PC-9 (cell line): ENCODE data around the gene ABCA7. TPM values are rescaled to one million over a fixed set of nuclear protein-coding genes. Genes with fewer than 3 reads are reported as not detected.

Source experiments
- BruUV-seq: library from RNA; stranded (reverse); fragments of 400-500 nt; replicated peaks from 2 replicates; lab custom pipeline; 2021; lab: Mats Ljungman, UMichigan
- CTCF ChIA-PET: fragments of 300-600 bp; sonication (Branson Sonifier 250); formaldehyde crosslinking; loops from one replicate; lab custom pipeline; 2022; ENCODE audit warnings: antibody characterized with exemption; lab: Charles Lee
- POLR2A ChIA-PET: fragments of 300-600 bp; sonication (Branson Sonifier 250); formaldehyde crosslinking; loops from one replicate; lab custom pipeline; 2022; ENCODE audit warnings: antibody characterized with exemption; ENCODE audit not compliant: unreplicated experiment; lab: Charles Lee
- DNase-seq, 2 experiments: peaks; one replicate each; pipeline versions ENCODE4 v3.0.0 to v3.0.0-alpha.2; 2015 to 2022; ENCODE audit warnings: mixed read lengths in 1 of 2
- H2AFZ ChIP-seq: fragments of 200-600 bp; sonication (generic); 2 replicates; pipeline ENCODE4 v1.8.1; 2017; ENCODE audit warnings: antibody characterized with exemption
- H3F3A ChIP-seq: fragments of 200-600 bp; sonication (generic); 2 replicates; pipeline ENCODE4 v1.8.1; 2017; ENCODE audit warnings: antibody characterized with exemption, mild to moderate bottlenecking, low read depth; ENCODE audit not compliant: insufficient read depth
- H3K27ac ChIP-seq: fragments of 200-600 bp; sonication (generic); 2 replicates; pipeline ENCODE4 v1.6.1; 2016; ENCODE audit warnings: mixed run types
- H3K27me3 ChIP-seq: fragments of 200-600 bp; sonication (generic); 2 replicates; pipeline ENCODE4 v1.6.1; 2016; ENCODE audit warnings: low read depth, mixed run types; ENCODE audit not compliant: insufficient read depth
- H3K36me3 ChIP-seq: fragments of 200-600 bp; sonication (generic); 2 replicates; pipeline ENCODE4 v1.6.1; 2016; ENCODE audit warnings: low read depth, mixed run types
- H3K4me1 ChIP-seq: fragments of 200-600 bp; sonication (generic); replicated peaks from 2 replicates; pipeline ENCODE4 v1.6.1; 2016; ENCODE audit warnings: mixed run types; ENCODE audit not compliant: insufficient read depth
- H3K4me2 ChIP-seq: fragments of 200-600 bp; sonication (generic); 2 replicates; pipeline ENCODE4 v1.6.1; 2017; ENCODE audit warnings: mixed run types
- H3K4me3 ChIP-seq: fragments of 200-600 bp; sonication (generic); 2 replicates; pipeline ENCODE4 v1.6.1; 2016; ENCODE audit warnings: mixed run types
- H3K79me2 ChIP-seq: fragments of 200-600 bp; sonication (generic); 2 replicates; pipeline ENCODE4 v1.6.1; 2017; ENCODE audit warnings: low read depth, mixed run types
- H3K9me2 ChIP-seq: fragments of 200-600 bp; sonication (generic); 2 replicates; pipeline ENCODE4 v1.8.1; 2017; ENCODE audit warnings: mild to moderate bottlenecking; ENCODE audit not compliant: insufficient read depth
- H3K9me3 ChIP-seq: fragments of 200-600 bp; sonication (generic); 2 replicates; pipeline ENCODE4 v1.8.1; 2016; ENCODE audit warnings: low read depth; ENCODE audit not compliant: insufficient read depth
- H4K20me1 ChIP-seq: fragments of 200-600 bp; sonication (generic); 2 replicates; pipeline ENCODE4 v1.8.1; 2017; ENCODE audit not compliant: insufficient read depth
- EZH2 ChIP-seq: fragments of 200-600 bp; sonication (generic); IDR thresholded peaks from 2 replicates; pipeline ENCODE4 v1.8.0; 2017; ENCODE audit warnings: antibody characterized with exemption, low read depth
- intact Hi-C: fragments of 100-400 bp; cut with micrococcal nuclease; formaldehyde crosslinking; loops from one replicate; pipeline ENCODE4 v1.10.0; 2022; ENCODE audit not compliant: unreplicated experiment
- total RNA-seq: library from RNA; stranded (reverse); gene quantifications from 2 replicates; pipeline ENCODE4 v1.2.3, GENCODE V29; 2021
- TF ChIP-seq, protein P1 (sequence below): fragments of 200-600 bp; sonication (generic); conservative IDR thresholded peaks from 2 replicates; pipeline ENCODE4 v1.6.1; 2017; ENCODE audit warnings: mixed run types, antibody characterized with exemption, mild to moderate bottlenecking, moderate library complexity

The ABCA7 gene
- total RNA-seq, 1 experiment from 2014 or later: 29.9 TPM

DNA sequence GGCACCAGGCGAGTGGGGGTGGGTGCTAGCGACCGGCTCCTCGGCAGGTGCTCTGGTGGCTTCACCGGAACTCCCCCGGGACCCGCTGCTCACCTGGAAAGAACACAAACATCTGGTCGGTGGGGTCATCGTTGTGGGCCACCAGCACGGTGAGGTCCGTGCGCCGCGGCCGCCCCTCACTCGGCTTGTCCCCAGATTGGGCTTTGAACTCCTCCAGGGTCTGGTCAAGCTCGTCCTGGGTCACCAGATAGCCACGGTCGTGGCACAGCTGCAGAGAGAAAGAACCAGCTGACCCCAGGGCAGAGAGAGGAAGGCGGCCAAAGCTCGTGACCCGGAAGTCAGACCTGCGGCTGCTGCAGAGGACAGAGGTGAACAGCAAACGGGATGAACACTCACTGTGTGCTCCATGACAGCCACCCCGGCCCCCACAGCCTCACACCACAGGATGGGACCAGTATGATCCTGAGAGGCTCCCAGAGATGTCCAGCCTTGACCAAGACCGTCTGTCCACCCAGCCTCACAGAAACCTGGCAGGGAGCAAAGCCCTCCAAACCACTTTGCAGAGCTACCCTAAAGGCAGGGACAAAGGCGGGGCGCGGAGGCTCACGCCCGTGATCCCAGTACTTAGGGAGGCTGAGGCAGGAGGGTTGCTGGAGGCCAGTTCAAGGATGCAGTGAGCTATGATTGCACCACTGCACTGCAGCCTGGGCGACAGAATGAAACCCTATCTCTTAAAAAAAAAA lies 54.1 kb downstream of the ABCA7 start:
- no peaks in the 10 kb centered on the region for H3K27me3 ChIP-seq
- no peaks in the 10 kb centered on the region for H3K9me2 ChIP-seq
- H3K79me2 ChIP-seq: peaks cover 32% of the 10 kb centered on the region
- H3F3A ChIP-seq: peaks cover 20% of the 10 kb centered on the region
- peak overlapping the region; percentile 96 for H3K4me3 ChIP-seq
- no peaks in the 10 kb centered on the region for H3K9me3 ChIP-seq
- CTCF ChIA-PET: interaction anchor here (0.7 kb wide), 1 partner anchor 12 kb away, joined by 3 read pairs; no protein-coding TSS in a partner anchor
- no peak for DNase-seq
- TF ChIP-seq, protein P1, sequence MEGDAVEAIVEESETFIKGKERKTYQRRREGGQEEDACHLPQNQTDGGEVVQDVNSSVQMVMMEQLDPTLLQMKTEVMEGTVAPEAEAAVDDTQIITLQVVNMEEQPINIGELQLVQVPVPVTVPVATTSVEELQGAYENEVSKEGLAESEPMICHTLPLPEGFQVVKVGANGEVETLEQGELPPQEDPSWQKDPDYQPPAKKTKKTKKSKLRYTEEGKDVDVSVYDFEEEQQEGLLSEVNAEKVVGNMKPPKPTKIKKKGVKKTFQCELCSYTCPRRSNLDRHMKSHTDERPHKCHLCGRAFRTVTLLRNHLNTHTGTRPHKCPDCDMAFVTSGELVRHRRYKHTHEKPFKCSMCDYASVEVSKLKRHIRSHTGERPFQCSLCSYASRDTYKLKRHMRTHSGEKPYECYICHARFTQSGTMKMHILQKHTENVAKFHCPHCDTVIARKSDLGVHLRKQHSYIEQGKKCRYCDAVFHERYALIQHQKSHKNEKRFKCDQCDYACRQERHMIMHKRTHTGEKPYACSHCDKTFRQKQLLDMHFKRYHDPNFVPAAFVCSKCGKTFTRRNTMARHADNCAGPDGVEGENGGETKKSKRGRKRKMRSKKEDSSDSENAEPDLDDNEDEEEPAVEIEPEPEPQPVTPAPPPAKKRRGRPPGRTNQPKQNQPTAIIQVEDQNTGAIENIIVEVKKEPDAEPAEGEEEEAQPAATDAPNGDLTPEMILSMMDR: no peak
- TF ChIP-seq EZH2: no peak
- peaks cover 20% of the 10 kb centered on the region for H4K20me1 ChIP-seq
- POLR2A ChIA-PET: interaction anchor here (0.5 to 0.6 kb wide), 2 partner anchors 17 to 58 kb away, joined by 3 to 5 read pairs; no protein-coding TSS in a partner anchor
- peaks cover 3% of the 10 kb centered on the region; the same call in 1 of the 2 replicates for H3K36me3 ChIP-seq
- H3K4me1 ChIP-seq: peaks cover 23% of the 10 kb centered on the region
- BruUV-seq: no TSS peak
- H2AFZ ChIP-seq: no peak overlapping the region
- no peak overlapping the region for H3K27ac ChIP-seq
- intact Hi-C loops: no loop called here
- H3K4me2 ChIP-seq: peak overlapping the region; percentile 97

DNA sequence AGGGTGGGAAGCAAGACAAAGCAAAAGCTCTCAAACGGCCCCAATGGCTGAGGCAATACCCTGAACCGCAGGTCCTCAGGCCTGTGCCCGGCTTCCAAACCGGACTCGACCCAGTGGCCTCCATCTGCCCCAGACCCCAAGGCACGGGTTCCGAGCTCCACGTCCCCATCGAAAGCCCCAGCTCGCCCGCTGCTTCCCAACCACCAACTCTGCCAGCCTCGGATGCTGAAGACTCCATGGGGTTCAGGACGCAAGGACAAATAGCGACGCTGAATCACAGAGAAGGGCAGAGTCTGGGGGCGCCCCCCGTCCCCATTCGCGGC lies 54.7 kb downstream of the ABCA7 start:
- no peak for TF ChIP-seq EZH2
- TF ChIP-seq, protein P1: no peak
- BruUV-seq: TSS peak; percentile 43
- H3K27me3 ChIP-seq: no peaks in the 10 kb centered on the region
- H3K9me2 ChIP-seq: no peaks in the 10 kb centered on the region
- peaks cover under 1% of the 10 kb centered on the region; the same call in 1 of the 2 replicates for H3K9me3 ChIP-seq
- no peaks in the 10 kb centered on the region; the same call in 1 of the 2 replicates for H3K36me3 ChIP-seq
- peak overlapping the region; percentile 97 for H3K4me2 ChIP-seq
- H2AFZ ChIP-seq: no peak overlapping the region
- POLR2A ChIA-PET: interaction anchor here (0.5 to 0.6 kb wide), 2 partner anchors 17 to 57 kb away, joined by 3 to 5 read pairs; no protein-coding TSS in a partner anchor
- DNase-seq: no peak
- peaks cover 29% of the 10 kb centered on the region for H3K4me1 ChIP-seq
- peaks cover 20% of the 10 kb centered on the region for H4K20me1 ChIP-seq
- no peak overlapping the region for H3K27ac ChIP-seq
- H3K4me3 ChIP-seq: peak overlapping the region; percentile 96
- H3F3A ChIP-seq: peaks cover 26% of the 10 kb centered on the region
- CTCF ChIA-PET: interaction anchor here (0.7 kb wide), 1 partner anchor 13 kb away, joined by 3 read pairs; no protein-coding TSS in a partner anchor
- H3K79me2 ChIP-seq: peaks cover 32% of the 10 kb centered on the region
- intact Hi-C loops: no loop called here

DNA sequence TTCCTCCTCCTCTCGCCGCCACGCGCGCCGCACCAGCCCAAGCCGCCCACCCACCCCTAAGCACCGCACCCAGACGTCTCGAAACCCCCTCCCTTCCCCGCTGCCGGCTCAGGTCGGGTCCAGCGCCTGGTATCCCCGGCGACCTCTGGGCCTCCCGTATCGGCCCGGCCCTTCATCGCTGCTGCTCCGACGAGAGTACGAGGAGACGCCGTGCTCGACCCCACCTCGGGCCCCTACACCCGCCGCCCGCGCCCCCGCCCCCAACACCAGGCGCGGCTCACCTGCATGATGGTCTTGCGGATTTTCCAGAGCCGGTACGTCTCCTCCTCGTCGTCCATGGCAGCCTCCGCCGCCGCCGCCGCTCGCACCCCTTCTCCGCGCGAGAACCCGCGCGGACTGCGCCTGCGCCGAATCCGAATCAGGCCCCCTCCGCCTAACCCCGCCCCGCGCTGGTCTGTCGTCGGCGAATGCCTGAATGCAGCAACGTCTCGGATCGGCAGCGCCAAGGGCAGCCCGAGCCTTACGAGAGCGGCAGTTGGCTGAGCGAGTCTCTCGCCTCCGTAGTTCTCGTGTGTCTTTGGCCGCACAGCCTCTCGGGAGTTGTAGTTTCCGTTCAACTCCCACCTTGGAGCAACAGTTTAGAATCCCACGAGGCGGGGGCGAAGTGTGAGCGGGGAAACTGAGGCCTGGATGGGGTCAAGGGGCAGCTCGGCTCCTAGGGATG lies 55.2 kb downstream of the ABCA7 start, which contains the start of gene POLR2E:
Gene POLR2E, minus strand, starts transcription at position 398 of the 724 bp plus-strand sequence. Its CDS starts 60 bp downstream, at position 338.
- Histone ChIP-seq H4K20me1 (peaks cover 20% of the 10 kb centered on the region), H3K27ac (no peak within 1 kb of the TSS), H3F3A (peaks cover 31% of the 10 kb centered on the region), H2AFZ (no peak within 1 kb of the TSS), H3K4me3 (peak within 1 kb of the TSS; percentile 96), H3K9me2 (no peaks in the 10 kb centered on the region), H3K4me2 (peak within 1 kb of the TSS; percentile 97), H3K4me1 (peaks cover 35% of the 10 kb centered on the region), H3K9me3 (peaks cover 6% of the 10 kb centered on the region; the same call in 1 of the 2 replicates), H3K27me3 (no peaks in the 10 kb centered on the region), H3K79me2 (peaks cover 32% of the 10 kb centered on the region), H3K36me3 (no peaks in the 10 kb centered on the region; the same call in 1 of the 2 replicates)
- peak; percentile 90 to 97 for DNase-seq
- ChIA-PET CTCF (interaction anchor here (0.7 kb wide), 1 partner anchor 14 kb away, joined by 3 read pairs; no protein-coding TSS in a partner anchor), POLR2A (no interaction called here)
- no TSS peak for BruUV-seq
- intact Hi-C loops: loop anchor here (5.0 kb wide), 1 partner anchor 37 kb away; no protein-coding TSS in a partner anchor
- TF ChIP-seq, protein P1: no peak
- TF ChIP-seq EZH2: no peak
